ENCODE data around the gene ZBTB11.
A peak's percentile ranks its signal among the peaks of the same experiment; 100 is the strongest.

The ZBTB11 gene

GRCh38 chr3:101665357-101665756, 11.6 kb downstream of the ZBTB11 start:
- no peak for TF ChIP-seq CTCF (conservative IDR thresholded peaks at IDR 0.05; ENCODE audit: low read length)
- H3K4me3 ChIP-seq (ENCODE audit: low read length) = no peak overlapping the region
- no peak for DNase-seq (ENCODE audit: low read depth)

GRCh38 chr3:101660714-101661113, 16.2 kb downstream of the ZBTB11 start:
- DNase-seq (ENCODE audit: low read depth) = no peak
- no peak overlapping the region for H3K4me3 ChIP-seq (ENCODE audit: low read length)
- TF ChIP-seq CTCF (conservative IDR thresholded peaks at IDR 0.05; ENCODE audit: low read length) = no peak

GRCh38 chr3:101656651-101657050, 20.3 kb downstream of the ZBTB11 start:
- DNase-seq (ENCODE audit: low read depth) = no peak
- TF ChIP-seq CTCF (conservative IDR thresholded peaks at IDR 0.05; ENCODE audit: low read length) = no peak
- no peak overlapping the region for H3K4me3 ChIP-seq (ENCODE audit: low read length)

- TF ChIP-seq CTCF (conservative IDR thresholded peaks at IDR 0.05; ENCODE audit: low read length) = no peak
- DNase-seq (ENCODE audit: low read depth) = no peak
These were observed 30.2 kb downstream of the ZBTB11 start for GRCh38 chr3:101646726-101647125.

GRCh38 chr3:101643861-101644613, 32.9 kb downstream of the ZBTB11 start:
- TF ChIP-seq CTCF (conservative IDR thresholded peaks at IDR 0.05; ENCODE audit: low read length) = no peak
- no peak overlapping the region for H3K4me3 ChIP-seq (ENCODE audit: low read length)
- peak; percentile 63 for DNase-seq (ENCODE audit: low read depth)

More at GRCh38 chr3:101646726-101647125, 30.2 kb downstream of the ZBTB11 start:
- no peak overlapping the region for H3K4me3 ChIP-seq (ENCODE audit: low read length)

- H3K4me3 ChIP-seq (ENCODE audit: low read length) = no peak overlapping the region
- DNase-seq (ENCODE audit: low read depth) = no peak
- TF ChIP-seq CTCF (conservative IDR thresholded peaks at IDR 0.05; ENCODE audit: low read length) = no peak
These were observed 33.7 kb downstream of the ZBTB11 start for GRCh38 chr3:101643009-101643844.

Data from AG10803 (cell line).